ENCODE results near the gene ABHD14A.

Gene ABHD14A

GRCh38 chr3:51935886-51936755, 38.7 kb upstream of the ABHD14A start:
- DNase-seq (ENCODE audit: low read depth): no peak
- H3K4me3 ChIP-seq (ENCODE audit: control insufficient read depth, low read depth, low read length): no peak overlapping the region
- TF ChIP-seq CTCF (conservative IDR thresholded peaks at IDR 0.05; ENCODE audit: control insufficient read depth, insufficient read depth, low read depth, low read length): no peak

GRCh38 chr3:51937014-51937413, 37.9 kb upstream of the ABHD14A start:
- DNase-seq (ENCODE audit: low read depth): peak; percentile 72
- H3K4me3 ChIP-seq (ENCODE audit: control insufficient read depth, low read depth, low read length): no peak overlapping the region
- TF ChIP-seq CTCF (conservative IDR thresholded peaks at IDR 0.05; ENCODE audit: control insufficient read depth, insufficient read depth, low read depth, low read length): no peak

- DNase-seq (ENCODE audit: low read depth): no peak
- no peak overlapping the region for H3K4me3 ChIP-seq (ENCODE audit: control insufficient read depth, low read depth, low read length)
- TF ChIP-seq CTCF (conservative IDR thresholded peaks at IDR 0.05; ENCODE audit: control insufficient read depth, insufficient read depth, low read depth, low read length): no peak
Measured at GRCh38 chr3:51937611-51938450, 37.0 kb upstream of the ABHD14A start.

GRCh38 chr3:51938780-51939425, 36.0 kb upstream of the ABHD14A start:
- DNase-seq (ENCODE audit: low read depth): no peak
- no peak for TF ChIP-seq CTCF (conservative IDR thresholded peaks at IDR 0.05; ENCODE audit: control insufficient read depth, insufficient read depth, low read depth, low read length)

GRCh38 chr3:51940648-51941462, 34.0 kb upstream of the ABHD14A start:
- H3K4me3 ChIP-seq (ENCODE audit: control insufficient read depth, low read depth, low read length): peak overlapping the region; percentile 81

More at GRCh38 chr3:51938780-51939425, 36.0 kb upstream of the ABHD14A start:
- H3K4me3 ChIP-seq (ENCODE audit: control insufficient read depth, low read depth, low read length): no peak overlapping the region

More at GRCh38 chr3:51940648-51941462, 34.0 kb upstream of the ABHD14A start:
- DNase-seq (ENCODE audit: low read depth): peak; percentile 39
- TF ChIP-seq CTCF (conservative IDR thresholded peaks at IDR 0.05; ENCODE audit: control insufficient read depth, insufficient read depth, low read depth, low read length): no peak
